ENCODE measurements around the gene SDHC. TPM values are rescaled to one million over a fixed set of nuclear protein-coding genes. Genes with fewer than 3 reads are reported as not detected.
A peak's percentile ranks its signal among the peaks of the same experiment; 100 is the strongest.

SDHC gene
- total RNA-seq, 1 donor from 2014 or later = 167 TPM

DNA sequence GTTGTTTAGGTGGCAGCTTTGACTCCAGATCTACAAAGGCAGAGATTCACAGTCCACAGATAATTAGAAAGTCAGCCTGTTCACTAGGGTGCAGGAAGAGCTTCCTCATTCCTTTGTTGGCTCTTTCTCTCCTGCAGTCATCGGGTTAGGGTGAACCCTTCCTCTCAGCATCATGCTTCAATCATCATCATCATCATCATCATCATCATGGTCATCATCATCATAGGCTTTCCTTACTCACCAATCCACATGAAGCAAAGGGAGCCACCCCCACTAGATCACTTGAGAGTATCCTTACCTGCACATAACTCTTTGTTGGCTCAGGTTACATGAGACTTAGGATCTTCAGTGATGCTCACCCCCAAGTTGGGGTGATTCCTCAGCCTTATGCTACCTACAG, 23.4 kb upstream of the SDHC start:
- H3K4me1 ChIP-seq = no peaks in the 10 kb centered on the region
- H3K4me3 ChIP-seq = no peak overlapping the region
- DNase-seq = no peak
- TF ChIP-seq, protein P1, sequence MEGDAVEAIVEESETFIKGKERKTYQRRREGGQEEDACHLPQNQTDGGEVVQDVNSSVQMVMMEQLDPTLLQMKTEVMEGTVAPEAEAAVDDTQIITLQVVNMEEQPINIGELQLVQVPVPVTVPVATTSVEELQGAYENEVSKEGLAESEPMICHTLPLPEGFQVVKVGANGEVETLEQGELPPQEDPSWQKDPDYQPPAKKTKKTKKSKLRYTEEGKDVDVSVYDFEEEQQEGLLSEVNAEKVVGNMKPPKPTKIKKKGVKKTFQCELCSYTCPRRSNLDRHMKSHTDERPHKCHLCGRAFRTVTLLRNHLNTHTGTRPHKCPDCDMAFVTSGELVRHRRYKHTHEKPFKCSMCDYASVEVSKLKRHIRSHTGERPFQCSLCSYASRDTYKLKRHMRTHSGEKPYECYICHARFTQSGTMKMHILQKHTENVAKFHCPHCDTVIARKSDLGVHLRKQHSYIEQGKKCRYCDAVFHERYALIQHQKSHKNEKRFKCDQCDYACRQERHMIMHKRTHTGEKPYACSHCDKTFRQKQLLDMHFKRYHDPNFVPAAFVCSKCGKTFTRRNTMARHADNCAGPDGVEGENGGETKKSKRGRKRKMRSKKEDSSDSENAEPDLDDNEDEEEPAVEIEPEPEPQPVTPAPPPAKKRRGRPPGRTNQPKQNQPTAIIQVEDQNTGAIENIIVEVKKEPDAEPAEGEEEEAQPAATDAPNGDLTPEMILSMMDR (IDR thresholded peaks at IDR 0.05) = no peak
- no peaks in the 10 kb centered on the region for H3K9me3 ChIP-seq
- H3K36me3 ChIP-seq = no peaks in the 10 kb centered on the region
- no peak for ATAC-seq
- no peaks in the 10 kb centered on the region for H3K27me3 ChIP-seq (ENCODE audit: low read depth)
- H3K27ac ChIP-seq = no peak overlapping the region
- intact Hi-C loops (cut with DNase I) = no loop called here

DNA sequence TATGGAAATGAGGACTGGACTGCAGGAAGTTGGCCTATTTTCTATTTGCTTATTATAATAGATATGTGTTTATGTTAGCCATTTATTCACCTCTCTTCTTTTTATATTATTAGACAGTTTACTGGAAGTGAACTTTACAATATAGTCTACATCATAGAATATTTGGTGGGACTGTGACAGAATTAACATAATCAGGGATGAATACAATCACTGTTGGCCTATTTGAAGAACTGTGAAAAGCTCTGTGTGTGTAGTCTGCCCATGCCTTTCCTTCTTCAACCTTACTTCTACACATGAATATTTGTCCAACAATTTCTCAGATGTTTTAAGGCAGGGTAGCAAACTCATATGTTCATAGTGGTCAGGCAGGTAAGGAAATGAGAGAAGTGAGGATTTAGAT, 16.8 kb upstream of the SDHC start:
- no peak for ATAC-seq
- Histone ChIP-seq H3K4me3 (no peak overlapping the region), H3K9me3 (no peaks in the 10 kb centered on the region), H3K4me1 (no peaks in the 10 kb centered on the region), H3K27me3 (ENCODE audit: low read depth) (no peaks in the 10 kb centered on the region), H3K36me3 (no peaks in the 10 kb centered on the region), H3K27ac (no peak overlapping the region)
- DNase-seq = no peak
- TF ChIP-seq, protein P1 (IDR thresholded peaks at IDR 0.05) = no peak
- intact Hi-C loops (cut with DNase I) = no loop called here

DNA sequence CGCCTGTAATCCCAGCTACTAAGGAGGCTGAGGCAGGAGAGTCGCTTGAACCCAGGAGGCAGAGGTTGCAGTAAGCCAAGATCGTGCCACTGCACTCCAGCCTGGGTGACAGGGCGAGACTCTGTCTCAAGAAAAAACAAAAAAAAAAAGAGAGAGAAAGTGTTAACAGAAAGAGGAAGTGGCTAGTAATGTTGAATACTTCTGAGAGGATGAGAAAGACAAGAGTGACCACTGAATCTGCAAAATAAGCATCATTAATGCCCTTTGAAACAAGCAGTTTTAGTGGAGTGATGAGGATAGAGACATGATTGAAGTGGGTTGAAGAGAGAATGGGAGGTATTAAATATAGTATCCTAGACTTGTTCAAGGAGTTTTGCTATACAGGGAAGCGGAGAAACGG, 16.1 kb upstream of the SDHC start:
- Histone ChIP-seq H3K27ac (no peak overlapping the region), H3K9me3 (no peaks in the 10 kb centered on the region), H3K36me3 (no peaks in the 10 kb centered on the region), H3K4me1 (no peaks in the 10 kb centered on the region), H3K4me3 (no peak overlapping the region), H3K27me3 (ENCODE audit: low read depth) (no peaks in the 10 kb centered on the region)
- intact Hi-C loops (cut with DNase I) = no loop called here
- TF ChIP-seq, protein P1 (IDR thresholded peaks at IDR 0.05) = no peak
- DNase-seq (no peak), ATAC-seq (peak in 1 of 2 donors; percentile 12)

DNA sequence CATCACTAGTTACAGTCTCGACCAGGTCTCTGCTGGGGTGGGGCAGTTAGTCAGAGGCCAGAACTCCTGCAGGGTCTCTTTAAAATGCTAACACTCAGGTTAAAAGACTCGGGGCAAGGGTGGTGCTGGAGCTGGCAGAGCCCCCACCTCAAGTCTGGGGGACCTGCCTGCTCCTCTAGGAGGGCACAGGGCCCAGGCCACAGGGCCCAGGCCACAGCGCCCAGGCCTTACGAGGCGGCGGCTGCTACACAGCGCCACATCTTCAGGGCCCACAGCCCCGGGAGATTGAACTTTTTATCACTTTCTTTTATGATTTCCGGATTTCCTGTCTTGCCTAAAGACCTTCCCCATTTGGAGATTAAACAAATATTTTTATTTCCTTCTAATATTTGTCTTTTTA, 14.8 kb upstream of the SDHC start:
- ATAC-seq (no peak), DNase-seq (no peak)
- TF ChIP-seq, protein P1 (IDR thresholded peaks at IDR 0.05) = no peak
- no peaks in the 10 kb centered on the region for H3K36me3 ChIP-seq
- no peak overlapping the region for H3K27ac ChIP-seq
- no peaks in the 10 kb centered on the region for H3K27me3 ChIP-seq (ENCODE audit: low read depth)
- intact Hi-C loops (cut with DNase I) = no loop called here
- peaks cover 2% of the 10 kb centered on the region for H3K4me1 ChIP-seq
- no peaks in the 10 kb centered on the region for H3K9me3 ChIP-seq
- no peak overlapping the region for H3K4me3 ChIP-seq

DNA sequence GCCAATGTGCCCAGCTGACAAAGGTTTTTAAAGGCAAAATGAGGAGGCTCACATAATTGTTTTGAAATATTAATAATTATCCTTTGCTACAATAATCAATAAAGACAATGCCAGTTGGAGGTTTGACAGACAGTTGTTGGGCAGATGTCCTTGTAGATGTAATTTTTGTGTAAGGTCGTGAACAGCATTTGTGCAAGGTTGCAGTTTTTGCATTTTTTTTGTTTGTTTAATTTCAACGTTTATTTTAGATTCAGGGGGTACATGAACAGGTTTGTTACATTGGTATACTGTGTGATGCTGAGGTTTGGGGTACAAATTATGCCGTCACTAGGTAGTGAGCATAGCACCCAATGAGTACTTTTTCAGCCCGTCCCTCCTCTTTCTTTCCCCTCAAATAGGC, 13.7 kb upstream of the SDHC start:
- peaks cover 14% of the 10 kb centered on the region for H3K4me1 ChIP-seq
- TF ChIP-seq, protein P1 (IDR thresholded peaks at IDR 0.05) = no peak
- ATAC-seq = no peak
- no peaks in the 10 kb centered on the region for H3K9me3 ChIP-seq
- no peaks in the 10 kb centered on the region for H3K36me3 ChIP-seq
- no peak overlapping the region for H3K27ac ChIP-seq
- intact Hi-C loops (cut with DNase I) = no loop called here
- no peak overlapping the region for H3K4me3 ChIP-seq
- no peak for DNase-seq
- H3K27me3 ChIP-seq (ENCODE audit: low read depth) = no peaks in the 10 kb centered on the region
